GM19463 (cell line): ENCODE data around the gene DDC.
"Not testable (repeated sequence)": the region's sequence is repeated elsewhere in the genome, so short reads cannot be mapped to it uniquely, and the experiment has no call there.

Experiments used
- ATAC-seq: cut with Tn5 transposase; IDR thresholded peaks from one replicate; pipeline ENCODE4 v1.9.1; 2021; ENCODE audit warnings: mild to moderate bottlenecking, moderate library complexity; ENCODE audit not compliant: unreplicated experiment

DDC gene

DNA sequence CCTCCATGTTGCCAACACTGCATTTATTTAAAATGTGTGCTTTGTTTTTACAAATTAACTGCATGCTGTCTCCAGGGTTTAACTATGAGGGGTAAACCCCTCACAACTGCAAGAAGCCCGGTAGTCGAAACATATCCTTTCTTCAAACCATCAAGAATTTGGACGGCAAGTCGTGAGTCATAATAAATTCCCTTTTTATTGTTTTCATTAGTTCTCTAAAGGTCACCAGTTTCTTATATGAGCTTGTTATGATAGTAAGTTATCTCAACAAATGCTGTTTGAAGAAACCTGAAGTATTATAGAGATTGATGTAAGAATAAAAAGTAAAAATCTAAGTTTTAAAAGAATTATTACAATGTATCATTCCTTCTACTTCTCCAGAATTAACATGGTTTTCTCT lies 102.8 kb downstream of the DDC start:
- ATAC-seq: no peak

DNA sequence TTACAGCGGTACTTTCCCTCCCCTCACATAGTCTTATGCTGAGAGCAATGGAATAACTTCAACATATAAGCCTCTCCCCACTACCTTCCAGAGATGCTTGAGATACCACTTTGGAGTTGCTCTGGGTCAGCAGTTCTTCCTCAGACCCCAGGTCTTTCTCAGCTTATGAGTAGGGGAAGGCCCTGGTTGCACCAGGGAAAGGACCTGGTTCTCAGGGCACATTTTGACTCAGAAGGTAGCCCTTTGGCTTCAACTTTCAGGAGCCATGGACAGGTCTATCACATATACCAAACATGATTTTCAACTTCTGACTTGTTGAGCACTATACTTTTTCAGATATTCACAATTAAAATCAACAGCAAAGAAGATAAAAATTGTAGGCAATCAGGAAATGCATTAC lies 103.5 kb downstream of the DDC start:
- ATAC-seq: no peak

DNA sequence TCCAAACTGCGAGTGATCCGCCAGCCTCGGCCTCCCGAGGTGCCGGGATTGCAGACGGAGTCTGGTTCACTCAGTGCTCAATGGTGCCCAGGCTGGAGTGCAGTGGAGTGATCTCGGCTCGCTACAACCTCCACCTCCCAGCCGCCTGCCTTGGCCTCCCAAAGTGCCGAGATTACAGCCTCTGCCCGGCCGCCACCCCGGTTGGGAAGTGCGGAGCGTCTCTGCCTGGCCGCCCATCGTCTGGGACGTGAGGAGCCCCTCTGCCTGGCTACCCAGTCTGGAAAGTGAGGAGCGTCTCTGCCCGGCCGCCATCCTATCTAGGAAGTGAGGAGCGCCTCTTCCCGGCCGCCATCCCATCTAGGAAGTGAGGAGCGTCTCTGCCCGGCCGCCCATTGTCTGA lies 106.0 kb downstream of the DDC start:
- not testable (repeated sequence) for ATAC-seq

DNA sequence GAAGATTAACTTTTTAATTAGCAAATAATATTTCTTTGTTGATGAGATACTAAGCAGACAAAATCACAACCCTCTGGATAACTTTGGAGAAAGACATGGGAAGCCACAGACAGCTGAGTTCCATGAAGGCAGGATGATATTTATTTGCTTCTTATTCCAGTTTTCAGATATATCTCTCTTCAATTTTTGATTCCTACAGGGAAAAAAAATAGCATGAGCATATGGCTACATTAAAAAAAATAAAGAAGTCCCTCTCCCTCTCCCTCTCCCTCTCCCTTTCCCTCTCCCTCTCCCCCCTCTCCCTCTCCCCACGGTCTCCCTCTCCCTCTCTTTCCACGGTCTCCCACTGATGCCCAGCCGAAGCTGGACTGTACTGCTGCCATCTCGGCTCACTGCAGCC lies 106.6 kb downstream of the DDC start:
- ATAC-seq: not testable (repeated sequence)

GRCh38 chr7:50456371-50457123 lies 108.7 kb downstream of the DDC start:
- no peak for ATAC-seq

GRCh38 chr7:50455658-50456057 lies 109.5 kb downstream of the DDC start:
- no peak for ATAC-seq

- no peak for ATAC-seq
Measured at GRCh38 chr7:50454968-50455367, 110.2 kb downstream of the DDC start.

DNA sequence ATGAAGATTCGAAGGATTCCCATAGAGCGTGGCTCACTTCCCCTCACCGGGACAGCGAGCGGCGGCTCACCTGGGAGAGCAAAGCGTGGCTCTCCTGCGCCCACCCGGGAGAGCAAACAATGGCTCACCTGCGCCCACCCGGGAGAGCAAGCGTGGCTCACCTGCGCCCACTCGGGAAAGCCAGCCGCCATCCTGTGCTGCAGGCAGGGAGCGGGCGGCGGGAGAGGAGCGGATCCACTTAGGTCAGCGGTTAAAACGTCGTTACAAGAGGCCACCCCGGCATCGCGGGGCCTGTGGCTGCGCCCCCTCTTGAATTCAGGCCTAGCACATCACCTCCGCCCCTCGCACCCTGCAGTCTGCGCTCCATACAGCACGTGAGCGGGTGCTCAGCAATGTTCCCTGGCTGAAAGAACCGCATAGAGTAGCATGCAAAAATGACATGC lies 114.6 kb downstream of the DDC start:
- ATAC-seq: peak; percentile 8

- ATAC-seq: peak; percentile 77
Measured at GRCh38 chr7:50449881-50450589, 115.2 kb downstream of the DDC start, which contains the start of gene FIGNL1. Gene FIGNL1 (minus strand): TSS chr7:50450350. CDS start chr7:50447287, 3,063 bp downstream.

GRCh38 chr7:50449501-50449880 lies 115.7 kb downstream of the DDC start:
- ATAC-seq: no peak

- peak; percentile 24 for ATAC-seq
Measured at GRCh38 chr7:50448823-50449222, 116.4 kb downstream of the DDC start.

DNA sequence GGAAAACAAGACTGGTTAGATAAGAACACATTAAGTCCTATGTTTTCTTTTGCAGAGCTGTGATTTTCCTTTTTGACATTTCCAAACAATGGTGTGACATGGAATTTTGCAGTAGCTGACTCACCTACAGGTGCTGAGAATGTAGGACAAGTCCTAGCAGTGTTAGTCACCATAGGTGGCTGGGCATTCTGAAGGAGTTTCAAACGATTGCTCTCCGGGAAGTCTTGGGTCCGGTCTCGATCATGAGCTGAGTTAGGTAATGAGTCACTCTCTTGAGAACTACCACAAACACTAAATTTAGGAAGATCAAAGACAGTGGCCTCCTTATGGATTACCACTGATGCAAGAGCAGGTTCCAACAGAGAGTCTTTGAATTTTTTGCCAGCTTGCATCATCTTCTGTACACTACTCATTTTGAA lies 118.7 kb downstream of the DDC start:
- ATAC-seq: peak; percentile 42

GRCh38 chr7:50436133-50436806 lies 128.9 kb downstream of the DDC start:
- ATAC-seq: no peak

GRCh38 chr7:50431722-50432305 lies 133.4 kb downstream of the DDC start:
- ATAC-seq: no peak

GRCh38 chr7:50431316-50431715 lies 133.9 kb downstream of the DDC start:
- no peak for ATAC-seq

GRCh38 chr7:50428911-50429310 lies 136.3 kb downstream of the DDC start:
- ATAC-seq: no peak

GRCh38 chr7:50427518-50427917 lies 137.7 kb downstream of the DDC start:
- no peak for ATAC-seq

DNA sequence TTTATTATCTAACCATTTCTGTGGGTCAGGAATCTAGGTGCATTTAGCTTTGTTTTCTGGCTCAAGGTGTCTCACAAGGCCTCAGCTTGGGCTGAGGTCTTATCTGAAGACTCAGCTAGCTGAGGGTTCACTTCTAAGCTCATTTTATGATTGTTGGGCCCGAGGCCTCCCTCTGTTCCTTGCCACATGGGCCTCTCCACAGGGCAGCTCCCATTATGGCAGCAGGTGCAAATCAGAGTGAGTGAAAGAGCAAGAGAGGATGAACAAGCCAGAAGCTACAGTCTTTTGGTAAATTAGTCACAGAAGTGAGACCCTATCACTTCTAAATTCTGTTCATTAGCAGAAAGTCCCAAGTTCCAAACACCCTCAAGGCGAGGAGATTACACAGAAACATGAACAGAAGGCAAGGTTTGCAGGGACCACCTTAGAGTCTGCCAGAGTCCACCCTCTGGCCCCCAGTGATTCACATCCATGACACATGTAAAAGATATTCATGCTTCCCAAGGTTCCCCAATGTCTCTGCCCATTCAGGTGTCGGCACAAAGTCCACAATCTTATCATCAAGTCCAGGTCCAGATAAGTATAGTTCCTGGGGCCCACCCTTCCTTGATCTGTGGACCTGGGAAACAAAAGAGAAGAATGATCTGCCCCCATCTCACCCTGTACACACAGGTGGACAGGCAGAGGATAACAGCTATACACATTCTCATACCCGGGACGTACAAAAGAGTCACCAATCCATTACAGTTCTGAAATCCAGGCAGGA lies 138.7 kb downstream of the DDC start:
- no peak for ATAC-seq

- ATAC-seq: no peak
Measured at GRCh38 chr7:50425318-50425717, 139.9 kb downstream of the DDC start.

DNA sequence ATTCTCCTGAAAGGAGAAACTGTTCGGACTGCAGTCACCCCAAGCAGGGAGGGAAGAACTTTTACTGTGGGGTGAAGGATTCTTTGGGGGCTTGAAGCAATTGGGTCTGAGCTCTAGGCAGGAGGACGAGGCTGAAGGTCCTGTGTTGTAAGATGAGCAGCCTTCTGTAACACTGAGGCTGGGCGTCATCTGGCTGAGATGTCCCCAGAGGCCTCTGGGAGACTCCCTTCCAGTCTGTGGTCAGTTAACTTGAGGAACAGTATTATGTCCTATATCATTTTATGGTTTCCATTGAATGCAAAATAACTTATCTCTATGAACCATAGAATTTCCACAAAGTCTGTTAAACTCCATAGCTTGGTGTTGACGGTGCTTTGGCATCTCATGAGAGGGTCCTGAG lies 141.3 kb downstream of the DDC start:
- ATAC-seq: peak; percentile 61

DNA sequence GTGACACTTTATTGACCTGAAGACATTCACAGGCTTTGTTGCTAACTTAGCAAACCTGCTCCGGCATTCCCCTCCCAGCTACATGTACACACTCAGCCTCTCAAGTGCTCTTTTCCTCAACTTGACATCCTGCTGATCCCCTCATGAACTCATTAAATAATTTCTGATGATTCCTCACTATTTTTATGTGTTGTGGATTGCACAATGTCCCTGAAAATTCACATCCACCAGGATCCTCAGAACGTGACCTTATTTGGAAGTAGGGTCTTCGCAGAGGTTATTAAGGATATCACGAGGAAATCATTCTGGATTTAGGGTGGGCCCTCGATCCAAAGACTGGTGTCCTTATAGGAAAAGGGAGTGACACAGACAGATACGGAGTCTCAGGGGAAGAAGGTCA lies 142.3 kb downstream of the DDC start:
- no peak for ATAC-seq
